GM20000 (cell line): ENCODE measurements around the gene IL17REL.

Source experiments
- DNase-seq: peaks from one replicate; pipeline ENCODE4 v3.0.0; 2012; ENCODE audit warnings: low spot score
- CTCF ChIP-seq: IDR thresholded peaks from 2 replicates; pipeline ENCODE4 v1.5.1; 2012; ENCODE audit warnings: mild to moderate bottlenecking, control low read depth; ENCODE audit errors: extremely low read depth, missing control alignments

IL17REL gene

DNA sequence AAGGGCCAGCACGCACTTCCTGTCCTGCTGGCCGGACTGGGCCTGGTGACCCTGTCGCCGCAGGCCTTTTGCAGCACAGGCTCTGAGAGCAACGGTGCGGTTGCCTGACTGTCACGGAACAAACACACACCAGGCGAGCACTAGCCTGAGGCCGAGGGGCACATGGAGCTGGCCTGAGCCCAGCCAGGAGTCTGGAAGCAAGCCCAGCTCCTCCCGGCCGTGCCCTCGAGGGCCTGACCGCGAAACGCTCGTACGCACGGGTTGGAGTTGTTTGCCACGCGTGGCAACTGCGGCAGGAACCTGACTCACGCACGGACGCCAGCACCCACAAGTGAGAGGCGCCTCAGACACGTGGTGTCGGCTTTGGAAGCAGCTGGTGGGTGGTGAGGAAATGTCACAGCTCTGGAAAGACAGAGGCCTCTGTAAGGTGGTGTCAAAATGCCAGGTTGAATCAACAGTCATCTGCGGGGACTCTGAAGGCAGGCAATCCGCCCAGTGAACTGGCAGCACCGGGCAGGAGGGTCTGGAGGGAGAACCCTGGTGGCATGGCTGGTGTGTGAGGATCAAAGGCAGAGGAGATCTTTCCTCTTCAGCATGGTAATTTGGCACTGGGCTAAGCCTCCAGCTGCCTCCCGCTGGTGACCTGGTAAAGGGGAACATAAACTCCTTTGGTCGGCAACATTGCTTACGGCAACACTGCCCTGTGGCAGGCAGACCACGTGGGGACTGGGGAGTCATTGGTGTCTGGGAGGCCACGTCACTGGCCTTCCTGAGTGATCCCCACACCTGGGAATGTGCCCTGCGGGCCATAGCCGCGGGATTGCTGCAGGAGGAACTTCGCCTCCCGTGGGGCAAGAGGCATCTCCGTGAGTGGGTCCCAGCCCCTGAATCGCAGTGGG is 15.3 kb upstream of the IL17REL start:
- DNase-seq, result no peak

DNA sequence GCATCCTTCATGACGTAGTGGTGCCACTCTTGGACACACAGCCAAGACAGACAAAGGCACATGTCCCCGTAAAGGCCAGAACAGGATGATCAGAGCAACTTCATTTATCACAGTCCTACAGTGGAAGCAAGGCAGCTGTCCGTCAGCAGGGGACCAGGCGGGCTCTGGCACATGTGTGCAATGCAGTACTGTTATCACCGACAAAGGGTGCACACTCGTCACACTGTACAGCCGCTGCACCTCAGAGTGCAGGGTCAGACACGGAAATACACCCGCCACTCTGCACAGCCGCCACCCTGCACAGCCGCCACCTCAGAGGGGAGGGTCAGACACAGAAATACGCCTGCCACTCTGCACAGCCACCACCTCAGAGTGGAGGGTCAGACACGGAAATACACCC is 13.4 kb upstream of the IL17REL start:
- DNase-seq, result no peak
- TF ChIP-seq CTCF, result no peak

More for the DNA sequence above, 15.3 kb upstream of the IL17REL start:
- no peak for TF ChIP-seq CTCF

GRCh38 chr22:50022171-50022819 is 9.7 kb upstream of the IL17REL start:
- no peak for TF ChIP-seq CTCF
- no peak for DNase-seq

DNA sequence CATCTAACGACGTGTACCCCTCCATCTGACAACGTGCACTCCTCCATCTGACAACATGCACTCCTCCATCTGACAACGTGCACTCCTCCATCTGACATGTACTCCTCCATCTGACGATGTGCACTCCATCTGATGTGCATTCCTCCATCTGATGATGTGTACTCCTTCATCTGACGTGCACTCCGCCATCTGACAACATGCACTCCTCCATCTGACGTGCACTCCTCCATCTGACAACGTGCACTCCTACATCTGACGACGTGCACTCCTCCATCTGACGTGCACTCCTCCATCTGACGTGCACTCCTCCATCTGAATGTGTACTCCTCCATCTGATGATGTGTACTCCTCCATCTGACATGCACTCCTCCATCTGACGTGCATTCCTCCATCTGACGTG is 8.0 kb upstream of the IL17REL start:
- no peak for TF ChIP-seq CTCF
- DNase-seq, result no peak

- no peak for DNase-seq
- no peak for TF ChIP-seq CTCF
These were observed 6.8 kb upstream of the IL17REL start for GRCh38 chr22:50019316-50019715.

GRCh38 chr22:50018608-50019285 is 6.2 kb upstream of the IL17REL start:
- no peak for DNase-seq
- no peak for TF ChIP-seq CTCF
